ENCODE data around the gene OTOG. TPM values are rescaled to one million over a fixed set of nuclear protein-coding genes. Genes with fewer than 3 reads are reported as not detected.

OTOG gene
- total RNA-seq, 2 experiments from 2014 or later, result not detected

DNA sequence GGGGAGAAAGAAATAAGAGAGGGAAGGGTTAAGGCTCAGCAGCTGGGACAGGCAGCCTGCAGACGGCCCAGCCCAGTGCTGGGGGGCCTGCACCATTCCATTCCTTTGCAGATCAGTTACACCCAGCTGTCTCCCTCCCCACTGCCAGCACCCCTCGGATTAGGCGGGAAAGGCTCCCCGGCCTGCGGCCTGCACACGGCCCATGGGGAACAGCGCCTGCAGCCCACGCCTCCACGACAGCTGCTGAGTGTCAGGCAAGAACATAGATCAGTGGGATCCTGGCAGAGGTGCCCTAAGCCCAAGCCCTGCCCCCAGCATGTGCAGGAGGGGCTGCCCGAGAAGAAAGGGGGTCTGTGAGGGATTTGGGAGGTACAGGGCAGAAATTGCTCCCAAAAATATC is 106.6 kb downstream of the OTOG start:
- Mint-ChIP-seq H3K27me3 (peaks cover 77% of the 10 kb centered on the region), H3K4me1 (ENCODE audit: low read depth) (no peaks in the 10 kb centered on the region)

DNA sequence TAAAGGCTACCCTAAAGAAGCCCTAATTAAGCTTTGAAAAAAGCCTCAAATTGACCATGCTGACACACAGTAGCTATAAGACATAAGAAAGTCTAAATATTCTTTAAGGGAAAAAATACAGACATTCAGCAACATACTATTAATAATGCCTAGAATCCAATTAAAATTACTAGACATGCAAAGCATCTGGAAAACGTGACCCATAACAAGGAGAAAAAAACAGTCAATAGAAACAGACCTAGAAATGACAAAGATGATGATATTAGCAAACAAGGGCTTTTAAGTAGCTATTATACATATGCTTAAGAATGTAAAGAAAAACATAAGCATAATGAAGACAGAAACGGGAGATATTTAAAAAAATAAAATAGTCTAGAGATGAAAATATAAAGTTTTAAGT is 108.6 kb downstream of the OTOG start:
- Mint-ChIP-seq H3K36me3 (ENCODE audit: low read depth) (no peaks in the 10 kb centered on the region), H3K9me3 (peaks cover 4% of the 10 kb centered on the region), H3K4me1 (ENCODE audit: low read depth) (no peaks in the 10 kb centered on the region), H3K27me3 (peaks cover 57% of the 10 kb centered on the region), H3K4me3 (no peak overlapping the region), H3K27ac (no peak overlapping the region)
- peaks cover 18 to 26% of the 10 kb centered on the region in 2 experiments for H3K27me3 ChIP-seq (ENCODE audit: control insufficient read depth in 1 of 2, insufficient read depth in 2 of 2, low read length in 2 of 2)
- no peaks in the 10 kb centered on the region for H3K36me3 ChIP-seq (ENCODE audit: insufficient read depth, low read length)
- no peaks in the 10 kb centered on the region for H3K4me1 ChIP-seq (ENCODE audit: insufficient read depth, low read length)
- H3K27ac ChIP-seq (ENCODE audit: low read depth in 1 of 2, low read length in 2 of 2), result no peak overlapping the region
- DNase-seq (no peak), ATAC-seq (ENCODE audit: poor library complexity) (no peak)
- CTCF ChIA-PET, result no interaction called here
- H3K9me3 ChIP-seq (ENCODE audit: control insufficient read depth in 1 of 2, insufficient read depth in 1 of 2, low read length in 2 of 2), result peaks cover 8 to 11% of the 10 kb centered on the region in 2 experiments
- TF ChIP-seq, protein P1, sequence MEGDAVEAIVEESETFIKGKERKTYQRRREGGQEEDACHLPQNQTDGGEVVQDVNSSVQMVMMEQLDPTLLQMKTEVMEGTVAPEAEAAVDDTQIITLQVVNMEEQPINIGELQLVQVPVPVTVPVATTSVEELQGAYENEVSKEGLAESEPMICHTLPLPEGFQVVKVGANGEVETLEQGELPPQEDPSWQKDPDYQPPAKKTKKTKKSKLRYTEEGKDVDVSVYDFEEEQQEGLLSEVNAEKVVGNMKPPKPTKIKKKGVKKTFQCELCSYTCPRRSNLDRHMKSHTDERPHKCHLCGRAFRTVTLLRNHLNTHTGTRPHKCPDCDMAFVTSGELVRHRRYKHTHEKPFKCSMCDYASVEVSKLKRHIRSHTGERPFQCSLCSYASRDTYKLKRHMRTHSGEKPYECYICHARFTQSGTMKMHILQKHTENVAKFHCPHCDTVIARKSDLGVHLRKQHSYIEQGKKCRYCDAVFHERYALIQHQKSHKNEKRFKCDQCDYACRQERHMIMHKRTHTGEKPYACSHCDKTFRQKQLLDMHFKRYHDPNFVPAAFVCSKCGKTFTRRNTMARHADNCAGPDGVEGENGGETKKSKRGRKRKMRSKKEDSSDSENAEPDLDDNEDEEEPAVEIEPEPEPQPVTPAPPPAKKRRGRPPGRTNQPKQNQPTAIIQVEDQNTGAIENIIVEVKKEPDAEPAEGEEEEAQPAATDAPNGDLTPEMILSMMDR (IDR thresholded peaks at IDR 0.05), result no peak
- POLR2A ChIA-PET, result no interaction called here
- intact Hi-C loops (cut with DNase I, micrococcal nuclease), result no loop called here
- H3K4me3 ChIP-seq (ENCODE audit: low read length), result no peak overlapping the region

More for the DNA sequence above, 106.6 kb downstream of the OTOG start:
- no peak overlapping the region for H3K4me3 Mint-ChIP-seq
- TF ChIP-seq, protein P1 (IDR thresholded peaks at IDR 0.05), result no peak
- Histone ChIP-seq H3K27ac (ENCODE audit: low read depth in 1 of 2, low read length in 2 of 2) (no peak overlapping the region), H3K27me3 (ENCODE audit: control insufficient read depth in 1 of 2, insufficient read depth in 2 of 2, low read length in 2 of 2) (peaks cover 35 to 46% of the 10 kb centered on the region in 2 experiments), H3K9me3 (ENCODE audit: control insufficient read depth in 1 of 2, insufficient read depth in 1 of 2, low read length in 2 of 2) (peaks cover 10 to 11% of the 10 kb centered on the region in 2 experiments), H3K36me3 (ENCODE audit: insufficient read depth, low read length) (no peaks in the 10 kb centered on the region), H3K4me3 (ENCODE audit: low read length) (no peak overlapping the region), H3K4me1 (ENCODE audit: insufficient read depth, low read length) (no peaks in the 10 kb centered on the region)
- H3K36me3 Mint-ChIP-seq (ENCODE audit: low read depth), result no peaks in the 10 kb centered on the region
- intact Hi-C loops (cut with DNase I, micrococcal nuclease), result no loop called here
- ATAC-seq (ENCODE audit: poor library complexity) (no peak), DNase-seq (no peak)
- POLR2A ChIA-PET, result no interaction called here
- CTCF ChIA-PET, result no interaction called here
- no peak overlapping the region for H3K27ac Mint-ChIP-seq
- peaks cover 4% of the 10 kb centered on the region for H3K9me3 Mint-ChIP-seq

DNA sequence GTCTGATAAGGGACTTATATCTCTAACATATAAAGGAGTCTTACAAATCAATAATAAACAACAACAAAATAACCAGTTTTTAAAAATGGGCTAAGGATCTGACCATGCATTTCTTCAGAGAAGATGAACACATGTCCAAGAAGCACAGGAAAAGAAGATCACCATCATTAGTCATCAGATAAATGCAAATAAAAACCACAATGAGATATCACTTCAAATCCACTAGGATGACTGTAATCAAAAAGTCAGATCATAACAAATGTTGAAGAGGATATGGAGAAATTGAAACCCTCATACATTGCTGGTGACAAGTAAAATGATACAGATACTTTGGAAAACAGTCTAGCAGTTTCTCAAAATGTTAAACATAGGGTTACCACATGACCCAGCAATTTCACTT is 111.2 kb downstream of the OTOG start:
- H3K27ac ChIP-seq (ENCODE audit: low read depth in 1 of 2, low read length in 2 of 2), result no peak overlapping the region
- POLR2A ChIA-PET, result no interaction called here
- no peaks in the 10 kb centered on the region for H3K4me1 ChIP-seq (ENCODE audit: insufficient read depth, low read length)
- Mint-ChIP-seq H3K4me1 (ENCODE audit: low read depth) (no peaks in the 10 kb centered on the region), H3K27ac (no peak overlapping the region), H3K36me3 (ENCODE audit: low read depth) (no peaks in the 10 kb centered on the region), H3K4me3 (no peak overlapping the region), H3K27me3 (peaks cover 45% of the 10 kb centered on the region), H3K9me3 (peaks cover 4% of the 10 kb centered on the region)
- no peaks in the 10 kb centered on the region for H3K36me3 ChIP-seq (ENCODE audit: insufficient read depth, low read length)
- intact Hi-C loops (cut with DNase I, micrococcal nuclease), result no loop called here
- peaks cover 7 to 11% of the 10 kb centered on the region in 2 experiments for H3K9me3 ChIP-seq (ENCODE audit: control insufficient read depth in 1 of 2, insufficient read depth in 1 of 2, low read length in 2 of 2)
- TF ChIP-seq, protein P1 (IDR thresholded peaks at IDR 0.05), result no peak
- no peak for ATAC-seq (ENCODE audit: poor library complexity)
- no peak for DNase-seq
- H3K4me3 ChIP-seq (ENCODE audit: low read length), result no peak overlapping the region
- CTCF ChIA-PET, result interaction anchor here (1.4 kb wide), 1 partner anchor 10 kb away, joined by 3 read pairs; no protein-coding TSS in a partner anchor
- peaks cover 6 to 10% of the 10 kb centered on the region in 2 experiments for H3K27me3 ChIP-seq (ENCODE audit: control insufficient read depth in 1 of 2, insufficient read depth in 2 of 2, low read length in 2 of 2)
